Endodermal cell (in vitro differentiated cells): ENCODE measurements around the gene POU6F2. TPM values are rescaled to one million over a fixed set of nuclear protein-coding genes. Genes with fewer than 3 reads are reported as not detected.

ENCODE experiments used
- DNase-seq: peaks from one replicate; pipeline ENCODE4 v3.0.0-alpha.2; 2017
- H3K27ac ChIP-seq: 2 replicates; pipeline ENCODE4 v1.5.1; 2013; ENCODE audit warnings: mild to moderate bottlenecking, low read depth, low read length, moderate library complexity
- H3K27me3 ChIP-seq: 2 replicates; pipeline ENCODE4 v1.6.1; 2013; ENCODE audit warnings: mild to moderate bottlenecking, low read length, moderate library complexity; ENCODE audit not compliant: insufficient read depth, control insufficient read depth, poor library complexity, severe bottlenecking
- H3K36me3 ChIP-seq: 2 replicates; pipeline ENCODE4 v1.7.0; 2013; ENCODE audit warnings: mild to moderate bottlenecking, low read length, moderate library complexity; ENCODE audit not compliant: control insufficient read depth, insufficient read depth
- H3K4me1 ChIP-seq: one replicate; pipeline ENCODE4 v1.7.0; 2013; ENCODE audit warnings: low read length; ENCODE audit not compliant: control insufficient read depth, insufficient read depth
- H3K4me3 ChIP-seq: 2 replicates; pipeline ENCODE4 v1.5.1; 2013; ENCODE audit warnings: mild to moderate bottlenecking, low read length, moderate library complexity
- H3K9ac ChIP-seq: 2 replicates; pipeline ENCODE4 v1.6.1; 2013; ENCODE audit warnings: mild to moderate bottlenecking, low read length, moderate library complexity; ENCODE audit not compliant: poor library complexity, severe bottlenecking; ENCODE audit errors: extremely low read depth
- H3K9me3 ChIP-seq: 2 replicates; pipeline ENCODE4 v1.6.1; 2013; ENCODE audit warnings: mild to moderate bottlenecking, low read length, moderate library complexity; ENCODE audit not compliant: control insufficient read depth
- H3K27ac Mint-ChIP-seq: 2 replicates; pipeline ENCODE4 v1.8.0; 2020; ENCODE audit warnings: mixed read lengths
- H3K27me3 Mint-ChIP-seq: 2 replicates; pipeline ENCODE4 v1.8.0; 2021; ENCODE audit warnings: mild to moderate bottlenecking, mixed read lengths; ENCODE audit not compliant: insufficient read depth
- H3K36me3 Mint-ChIP-seq: 2 replicates; pipeline ENCODE4 v1.8.0; 2020; ENCODE audit warnings: low read depth, mixed read lengths
- H3K4me1 Mint-ChIP-seq: 2 replicates; pipeline ENCODE4 v1.8.0; 2020; ENCODE audit warnings: mixed read lengths
- H3K4me3 Mint-ChIP-seq: 2 replicates; pipeline ENCODE4 v1.8.0; 2020; ENCODE audit warnings: mild to moderate bottlenecking, moderate library complexity, mixed read lengths
- H3K9me3 Mint-ChIP-seq: 2 replicates; pipeline ENCODE4 v1.8.0; 2020; ENCODE audit warnings: mild to moderate bottlenecking, mixed read lengths
- WGBS, 2 experiments: methylation state at CpG; one replicate each; pipeline versions ENCODE4 v1.1.5 to v1.1.7; 2013; ENCODE audit warnings: missing lambda C conversion rate in 2 of 2, mixed read lengths in 1 of 2; ENCODE audit not compliant: insufficient coverage in 1 of 2, insufficient read length in 1 of 2; 5-methylcytosine and 5-hydroxymethylcytosine counted together
- total RNA-seq, 2 donors: library from RNA; stranded (reverse); fragmentation: NEBNext Ultra II Directional in 1 of 2; extraction: Animal tissue kit (Norgen Biotek cat#: 25700) in 1 of 2; gene quantifications; 2 replicates in 1 of 2; 3 replicates in 1 of 2; pipeline ENCODE4 v1.2.1, GENCODE V29; 2021
- TF ChIP-seq, protein P1 (sequence below): fragments of 200-600 bp; sonication (generic); conservative IDR thresholded peaks from 2 replicates; pipeline ENCODE4 v1.5.0; 2021; ENCODE audit warnings: antibody characterized with exemption, mild to moderate bottlenecking

The POU6F2 gene
- total RNA-seq, 2 donors from 2014 or later = 6.0 to 10.0 TPM

DNA sequence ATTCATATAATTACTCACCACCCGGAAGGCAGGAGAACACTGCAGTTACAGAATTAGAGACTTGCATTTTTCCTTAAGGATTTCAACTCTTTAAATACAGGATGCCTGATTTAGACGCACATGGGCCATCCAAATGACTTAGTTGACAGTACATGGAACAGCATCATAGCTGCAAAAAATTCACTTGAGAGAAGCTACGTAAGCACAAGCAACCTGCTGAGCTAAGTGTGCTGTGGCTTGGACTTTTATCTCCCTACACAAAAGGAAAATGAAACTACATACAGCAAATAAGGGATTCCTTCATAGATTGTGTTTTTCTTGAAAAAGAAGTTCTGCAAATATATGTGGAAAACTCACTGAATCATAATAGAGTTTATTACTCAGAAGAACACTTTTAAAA lies 152.6 kb downstream of the POU6F2 start:
- no peaks in the 10 kb centered on the region for H3K27me3 Mint-ChIP-seq
- H3K4me1 ChIP-seq = no peaks in the 10 kb centered on the region
- no peaks in the 10 kb centered on the region for H3K36me3 ChIP-seq
- H3K9me3 Mint-ChIP-seq = no peaks in the 10 kb centered on the region
- no peaks in the 10 kb centered on the region for H3K36me3 Mint-ChIP-seq
- no peaks in the 10 kb centered on the region for H3K27me3 ChIP-seq
- 86 to 92% methylated on average over 2 to 3 of the region's 3 CpGs for WGBS, 2 experiments
- peaks cover 6% of the 10 kb centered on the region for H3K4me1 Mint-ChIP-seq
- H3K9me3 ChIP-seq = no peaks in the 10 kb centered on the region
- no peak overlapping the region for H3K4me3 ChIP-seq
- no peak overlapping the region for H3K27ac Mint-ChIP-seq
- H3K9ac ChIP-seq = no peak overlapping the region
- no peak overlapping the region for H3K4me3 Mint-ChIP-seq
- no peak overlapping the region for H3K27ac ChIP-seq
- TF ChIP-seq, protein P1, sequence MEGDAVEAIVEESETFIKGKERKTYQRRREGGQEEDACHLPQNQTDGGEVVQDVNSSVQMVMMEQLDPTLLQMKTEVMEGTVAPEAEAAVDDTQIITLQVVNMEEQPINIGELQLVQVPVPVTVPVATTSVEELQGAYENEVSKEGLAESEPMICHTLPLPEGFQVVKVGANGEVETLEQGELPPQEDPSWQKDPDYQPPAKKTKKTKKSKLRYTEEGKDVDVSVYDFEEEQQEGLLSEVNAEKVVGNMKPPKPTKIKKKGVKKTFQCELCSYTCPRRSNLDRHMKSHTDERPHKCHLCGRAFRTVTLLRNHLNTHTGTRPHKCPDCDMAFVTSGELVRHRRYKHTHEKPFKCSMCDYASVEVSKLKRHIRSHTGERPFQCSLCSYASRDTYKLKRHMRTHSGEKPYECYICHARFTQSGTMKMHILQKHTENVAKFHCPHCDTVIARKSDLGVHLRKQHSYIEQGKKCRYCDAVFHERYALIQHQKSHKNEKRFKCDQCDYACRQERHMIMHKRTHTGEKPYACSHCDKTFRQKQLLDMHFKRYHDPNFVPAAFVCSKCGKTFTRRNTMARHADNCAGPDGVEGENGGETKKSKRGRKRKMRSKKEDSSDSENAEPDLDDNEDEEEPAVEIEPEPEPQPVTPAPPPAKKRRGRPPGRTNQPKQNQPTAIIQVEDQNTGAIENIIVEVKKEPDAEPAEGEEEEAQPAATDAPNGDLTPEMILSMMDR = no peak
- no peak for DNase-seq

DNA sequence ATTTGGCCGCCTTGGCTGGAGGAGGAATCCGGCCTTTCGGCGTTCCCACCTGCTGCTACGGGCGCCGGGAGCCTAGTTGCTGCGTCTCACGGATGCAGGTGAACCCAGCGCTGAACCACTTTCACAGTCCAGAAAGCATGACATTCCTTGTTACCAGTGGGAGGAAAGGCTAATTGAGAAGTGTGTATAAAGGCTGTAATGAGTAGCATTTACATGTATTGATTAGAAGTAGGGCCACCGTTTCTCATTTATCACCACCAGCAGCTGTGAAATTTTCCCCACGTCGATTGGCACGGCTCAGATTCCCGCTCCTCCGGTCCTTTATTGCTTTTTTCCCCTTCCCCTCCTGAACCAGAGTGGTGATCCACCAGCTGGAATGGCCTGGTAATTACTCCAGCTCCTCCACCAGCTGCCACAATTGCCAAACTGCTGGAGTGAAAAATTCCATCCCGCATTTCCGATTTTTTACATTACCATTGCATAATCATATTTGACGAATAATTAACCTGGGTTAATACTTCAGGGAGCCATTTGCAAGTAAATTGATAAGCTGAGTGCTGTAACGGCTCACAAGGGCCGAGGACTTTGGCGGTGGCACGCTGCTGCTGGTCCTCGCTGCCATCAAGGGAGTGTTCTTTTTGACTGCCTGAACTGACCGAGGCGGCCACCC lies 153.3 kb downstream of the POU6F2 start:
- DNase-seq = no peak

DNA sequence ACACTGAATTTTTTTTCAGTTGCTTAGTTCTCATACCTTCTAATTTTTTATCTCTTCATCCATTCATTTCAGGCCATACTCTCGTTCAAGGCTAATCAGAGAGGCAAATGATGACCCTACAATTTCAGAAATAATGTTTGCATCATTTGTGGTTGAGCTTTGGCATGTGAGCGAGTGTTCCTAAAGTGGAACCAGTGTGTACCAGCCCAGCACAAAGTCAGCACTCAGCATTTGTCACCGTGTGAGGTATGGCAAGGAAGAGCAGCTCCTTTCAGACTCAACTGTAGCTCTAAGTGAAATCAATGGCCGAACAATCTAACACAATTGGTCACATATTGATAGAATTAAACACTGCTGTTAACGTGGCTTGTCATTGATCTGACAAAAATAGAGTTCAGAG lies 154.6 kb downstream of the POU6F2 start:
- no peaks in the 10 kb centered on the region for H3K27me3 Mint-ChIP-seq
- Histone ChIP-seq H3K27me3 (no peaks in the 10 kb centered on the region), H3K27ac (no peak overlapping the region), H3K4me1 (no peaks in the 10 kb centered on the region), H3K9ac (no peak overlapping the region), H3K4me3 (no peak overlapping the region), H3K36me3 (no peaks in the 10 kb centered on the region), H3K9me3 (peaks cover under 1% of the 10 kb centered on the region)
- H3K36me3 Mint-ChIP-seq = no peaks in the 10 kb centered on the region
- 92 to 94% methylated on average over 5 of the region's 5 CpGs for WGBS, 2 experiments
- no peak for DNase-seq
- H3K9me3 Mint-ChIP-seq = peaks cover 8% of the 10 kb centered on the region
- no peak overlapping the region for H3K4me3 Mint-ChIP-seq
- H3K27ac Mint-ChIP-seq = no peak overlapping the region
- peaks cover 3% of the 10 kb centered on the region for H3K4me1 Mint-ChIP-seq
- TF ChIP-seq, protein P1 = no peak

More for the DNA sequence above, 153.3 kb downstream of the POU6F2 start:
- no peaks in the 10 kb centered on the region for H3K27me3 ChIP-seq
- H3K36me3 Mint-ChIP-seq = no peaks in the 10 kb centered on the region
- no peak overlapping the region for H3K9ac ChIP-seq
- no peak overlapping the region for H3K27ac Mint-ChIP-seq
- TF ChIP-seq, protein P1 = no peak
- no peak overlapping the region for H3K4me3 Mint-ChIP-seq
- H3K4me1 Mint-ChIP-seq = peaks cover 5% of the 10 kb centered on the region
- H3K27me3 Mint-ChIP-seq = no peaks in the 10 kb centered on the region
- no peaks in the 10 kb centered on the region for H3K9me3 Mint-ChIP-seq
- WGBS, 2 experiments = 93 to 95% methylated on average over 25 to 26 of the region's 26 CpGs
- H3K9me3 ChIP-seq = no peaks in the 10 kb centered on the region
- no peak overlapping the region for H3K4me3 ChIP-seq
- no peaks in the 10 kb centered on the region for H3K4me1 ChIP-seq
- no peaks in the 10 kb centered on the region for H3K36me3 ChIP-seq
- no peak overlapping the region for H3K27ac ChIP-seq
